GM23338 (cell line): Measurements from ENCODE around the gene AGBL5. TPM values are rescaled to one million over a fixed set of nuclear protein-coding genes. Genes with fewer than 3 reads are reported as not detected.
A peak's percentile ranks its signal among the peaks of the same experiment; 100 is the strongest.

Source experiments
- ATAC-seq: fragments of 200-7000 bp; cut with Tn5 transposase; 3 replicates; pipeline ENCODE4 v1.9.1; 2020
- DNase-seq: peaks from one replicate; pipeline ENCODE4 v3.0.0-alpha.2; 2015; ENCODE audit warnings: low spot score
- H2AFZ ChIP-seq: fragments of 200-600 bp; sonication (generic); 2 replicates; pipeline ENCODE4 v1.8.0; 2016; ENCODE audit warnings: antibody characterized with exemption, mild to moderate bottlenecking, moderate library complexity
- H3F3A ChIP-seq: fragments of 200-600 bp; sonication (generic); replicated peaks from 2 replicates; pipeline ENCODE4 v1.8.0; 2017; ENCODE audit warnings: antibody characterized with exemption, mixed run types, low read depth
- H3K27ac ChIP-seq: fragments of 200-600 bp; sonication (generic); 2 replicates; pipeline ENCODE4 v1.6.1; 2016; ENCODE audit warnings: low read depth
- H3K27me3 ChIP-seq: fragments of 200-600 bp; sonication (generic); 2 replicates; pipeline ENCODE4 v1.8.0; 2016; ENCODE audit warnings: mild to moderate bottlenecking, mixed run types, moderate library complexity; ENCODE audit not compliant: insufficient read depth
- H3K36me3 ChIP-seq: fragments of 200-600 bp; sonication (generic); 2 replicates; pipeline ENCODE4 v1.8.0; 2016; ENCODE audit warnings: mild to moderate bottlenecking; ENCODE audit not compliant: insufficient read depth
- H3K4me1 ChIP-seq: fragments of 200-600 bp; sonication (generic); 2 replicates; pipeline ENCODE4 v1.8.0; 2016; ENCODE audit warnings: mild to moderate bottlenecking, moderate library complexity; ENCODE audit not compliant: insufficient read depth
- H3K4me2 ChIP-seq: fragments of 200-600 bp; sonication (generic); 2 replicates; pipeline ENCODE4 v1.7.1; 2017; ENCODE audit warnings: mixed run types
- H3K4me3 ChIP-seq: fragments of 200-600 bp; sonication (generic); 2 replicates; pipeline ENCODE4 v1.6.1; 2016; ENCODE audit warnings: mixed run types
- H3K79me2 ChIP-seq: fragments of 200-600 bp; sonication (generic); replicated peaks from 2 replicates; pipeline ENCODE4 v1.8.0; 2017; ENCODE audit warnings: mild to moderate bottlenecking; ENCODE audit not compliant: insufficient read depth
- H3K9me2 ChIP-seq: fragments of 200-600 bp; sonication (generic); 2 replicates; pipeline ENCODE4 v1.8.0; 2017; ENCODE audit not compliant: insufficient read depth
- H4K20me1 ChIP-seq: fragments of 200-600 bp; sonication (generic); replicated peaks from 2 replicates; pipeline ENCODE4 v1.8.0; 2017; ENCODE audit warnings: mild to moderate bottlenecking; ENCODE audit not compliant: insufficient read depth
- H3K27ac Mint-ChIP-seq: 2 replicates; pipeline ENCODE4 v1.8.0; 2020; ENCODE audit warnings: inconsistent platforms, mild to moderate bottlenecking, moderate library complexity, mixed read lengths
- H3K27me3 Mint-ChIP-seq: 3 replicates; pipeline ENCODE4 v1.8.0; 2022; ENCODE audit warnings: low read depth, mild to moderate bottlenecking, moderate library complexity, mixed read lengths, inconsistent platforms; ENCODE audit not compliant: insufficient read depth, poor library complexity
- H3K36me3 Mint-ChIP-seq: 3 replicates; pipeline ENCODE4 v1.8.0; 2021; ENCODE audit warnings: low read depth, mild to moderate bottlenecking, inconsistent platforms, moderate library complexity, mixed read lengths
- H3K4me1 Mint-ChIP-seq: 3 replicates; pipeline ENCODE4 v1.8.0; 2020; ENCODE audit warnings: mild to moderate bottlenecking, inconsistent platforms, mixed read lengths
- H3K4me3 Mint-ChIP-seq: 3 replicates; pipeline ENCODE4 v1.8.0; 2021; ENCODE audit warnings: moderate library complexity, mild to moderate bottlenecking, inconsistent platforms, mixed read lengths
- H3K9me3 Mint-ChIP-seq: 3 replicates; pipeline ENCODE4 v1.8.0; 2020; ENCODE audit warnings: moderate library complexity, mild to moderate bottlenecking, inconsistent platforms, mixed read lengths
- CTCF ChIP-seq, 2 experiments: fragments of 200-600 bp in 1 of 2; sonication (generic) in 1 of 2; conservative IDR thresholded peaks; 2 replicates each; pipeline versions ENCODE4 v1.5.1 to v1.6.1; 2016 to 2017; ENCODE audit warnings: antibody characterized with exemption in 2 of 2, low read depth in 2 of 2, mild to moderate bottlenecking in 2 of 2, moderate library complexity in 1 of 2
- EZH2 ChIP-seq: fragments of 200-600 bp; sonication (generic); IDR thresholded peaks from one replicate; pipeline ENCODE4 v1.8.0; 2017; ENCODE audit warnings: antibody characterized with exemption, mild to moderate bottlenecking, low read depth; ENCODE audit not compliant: unreplicated experiment
- NANOG ChIP-seq: IDR thresholded peaks from 2 replicates; pipeline ENCODE4 v1.6.1; 2016; ENCODE audit warnings: antibody characterized with exemption, borderline replicate concordance
- REST ChIP-seq: IDR thresholded peaks from one replicate; pipeline ENCODE4 v1.6.1; 2018; ENCODE audit warnings: antibody characterized with exemption; ENCODE audit not compliant: unreplicated experiment
- ZNF114 ChIP-seq: fragments of 250-450 bp; sonication (Bioruptor Pico); IDR thresholded peaks from 2 replicates; pipeline ENCODE4 v1.5.0; 2020; ENCODE audit warnings: mild to moderate bottlenecking, moderate library complexity
- ZNF331 ChIP-seq: fragments of 250-450 bp; sonication (Bioruptor Pico); IDR thresholded peaks from 2 replicates; pipeline ENCODE4 v1.5.0; 2020; ENCODE audit warnings: low read depth, mild to moderate bottlenecking, moderate library complexity
- polyA plus RNA-seq: library from polyadenylated mRNA; unstranded; fragments of >200 nt; fragmentation: Nextera tagmentation; extraction: Ambion mirVana; gene quantifications from 2 replicates; pipeline ENCODE4 v1.2.1, GENCODE V29; 2016
- total RNA-seq: library from RNA; depleted of rRNA; stranded (reverse); fragments of >200 nt; shearing (Covaris generic); gene quantifications from 2 replicates; pipeline ENCODE4 v1.2.3, GENCODE V29; 2014

Gene AGBL5
- total and polyA plus RNA-seq, 2 experiments from 2014 or later: 17.9 to 31.3 TPM

GRCh38 chr2:27080603-27080936 is 29.1 kb downstream of the AGBL5 start (continued):
- TF ChIP-seq REST (no peak), EZH2 (no peak), ZNF114 (CRISPR knock-in tag) (no peak), ZNF331 (CRISPR knock-in tag) (no peak), CTCF (conservative IDR thresholded peaks at IDR 0.05; ENCODE audit: low read depth in 2 of 2) (no peak), NANOG (no peak)

- peaks cover 40% of the 10 kb centered on the region for H3K4me1 Mint-ChIP-seq
- H3K9me3 Mint-ChIP-seq: no peaks in the 10 kb centered on the region; the same call in 2 of the 3 replicates
- no peaks in the 10 kb centered on the region for H3K36me3 Mint-ChIP-seq
- Histone ChIP-seq H3K4me2 (peak overlapping the region; percentile 61; the same call in 1 of the 2 replicates), H3K4me1 (peaks cover 11% of the 10 kb centered on the region), H3K79me2 (no peaks in the 10 kb centered on the region), H3K4me3 (no peak overlapping the region), H3K36me3 (no peaks in the 10 kb centered on the region), H3F3A (0 out of 2 replicates have a peak, but pooled peaks cover 5% of the 10 kb centered on the region), H3K27me3 (peaks cover 11% of the 10 kb centered on the region), H4K20me1 (no peaks in the 10 kb centered on the region), H3K9me2 (no peaks in the 10 kb centered on the region), H2AFZ (no peak overlapping the region), H3K27ac (no peak overlapping the region)
- ATAC-seq (no peak), DNase-seq (no peak)
- peaks cover 29% of the 10 kb centered on the region for H3K27me3 Mint-ChIP-seq
- H3K4me3 Mint-ChIP-seq: no peak overlapping the region
- no peak for TF ChIP-seq EZH2
- H3K27ac Mint-ChIP-seq: no peak overlapping the region
These were observed 30.7 kb downstream of the AGBL5 start for GRCh38 chr2:27081984-27082772.
